ENCODE data around the gene LYRM7. TPM values are rescaled to one million over a fixed set of nuclear protein-coding genes. Genes with fewer than 3 reads are reported as not detected.

LYRM7 gene
- total and polyA plus RNA-seq, 4 experiments from 2014 or later: 7.0 to 18.4 (median 14.1) TPM

DNA sequence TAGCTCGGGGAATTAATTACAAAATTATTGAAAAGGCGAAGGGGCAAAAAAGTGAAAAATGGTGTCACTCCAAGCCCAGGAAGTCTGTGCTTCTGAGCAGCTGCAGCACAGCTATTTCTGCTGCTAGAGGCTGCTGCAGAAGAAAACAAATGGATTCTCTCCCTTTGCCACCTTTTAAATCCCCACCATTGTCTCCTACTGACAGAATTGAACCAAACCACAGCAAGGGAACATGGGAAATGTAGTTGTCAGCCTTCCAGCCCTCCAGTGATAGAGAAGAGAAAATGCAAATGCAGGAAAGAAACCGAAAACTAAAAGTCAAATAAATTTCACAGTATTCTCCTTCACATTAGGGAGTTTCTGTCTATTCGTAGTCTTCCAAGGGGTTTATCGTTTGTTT lies 59.7 kb downstream of the LYRM7 start:
- ChIA-PET CTCF (ENCODE audit: partially characterized antibody) (no interaction called here), POLR2A (ENCODE audit: partially characterized antibody) (no interaction called here)
- H3K9me3 ChIP-seq (ENCODE audit: control insufficient read depth in 1 of 2, low read length in 2 of 2): no peaks in the 10 kb centered on the region
- H3K4me1 ChIP-seq (ENCODE audit: insufficient read depth, low read length): peaks cover 3% of the 10 kb centered on the region
- no peak for DNase-seq
- Mint-ChIP-seq H3K4me3 (no peak overlapping the region), H3K36me3 (no peaks in the 10 kb centered on the region), H3K4me1 (peaks cover 4 to 7% (median 5%) of the 10 kb centered on the region in 4 donors), H3K9me3 (no peaks in the 10 kb centered on the region), H3K27me3 (no peaks in the 10 kb centered on the region), H3K27ac (peak overlapping the region in 1 of 7 donors; percentile 78)
- no peak overlapping the region for H3K4me3 ChIP-seq (ENCODE audit: low read length in 2 of 2)
- H3K36me3 ChIP-seq (ENCODE audit: insufficient read depth, low read length): no peaks in the 10 kb centered on the region
- intact Hi-C loops (cut with micrococcal nuclease): no loop called here
- no peaks in the 10 kb centered on the region for H3K27me3 ChIP-seq (ENCODE audit: insufficient read depth, low read length)
- no peak overlapping the region for H3K27ac ChIP-seq (ENCODE audit: low read depth, low read length)

DNA sequence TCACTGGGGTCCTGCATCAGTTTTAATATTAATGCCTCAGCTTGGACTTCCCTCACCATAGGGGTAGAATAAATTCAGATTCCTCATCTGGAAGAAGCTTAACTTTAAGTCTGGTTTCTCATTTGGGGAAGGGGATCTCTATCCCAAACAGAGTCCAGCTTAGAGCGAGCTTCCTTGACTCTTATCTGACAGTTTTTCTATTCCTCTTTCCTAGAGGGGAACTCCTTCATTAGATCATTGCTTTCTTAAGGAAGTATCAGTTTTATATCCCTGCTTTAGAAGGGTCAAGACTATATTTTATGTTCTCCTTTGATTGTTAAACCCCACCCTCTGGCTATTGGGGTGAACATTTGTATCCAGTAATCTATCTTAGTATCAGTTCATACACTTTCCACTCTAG lies 68.9 kb downstream of the LYRM7 start:
- ChIA-PET POLR2A (ENCODE audit: partially characterized antibody) (no interaction called here), CTCF (ENCODE audit: partially characterized antibody) (interaction anchor here (0.6 kb wide), 1 partner anchor 55 kb away, joined by 3 read pairs; no protein-coding TSS in a partner anchor)
- Histone ChIP-seq H3K36me3 (ENCODE audit: insufficient read depth, low read length) (no peaks in the 10 kb centered on the region), H3K4me3 (ENCODE audit: low read length in 2 of 2) (no peak overlapping the region), H3K27me3 (ENCODE audit: insufficient read depth, low read length) (no peaks in the 10 kb centered on the region), H3K27ac (ENCODE audit: low read depth, low read length) (no peak overlapping the region), H3K9me3 (ENCODE audit: control insufficient read depth in 1 of 2, low read length in 2 of 2) (no peaks in the 10 kb centered on the region), H3K4me1 (ENCODE audit: insufficient read depth, low read length) (no peaks in the 10 kb centered on the region)
- H3K27ac Mint-ChIP-seq: no peak overlapping the region
- intact Hi-C loops (cut with micrococcal nuclease): no loop called here
- H3K27me3 Mint-ChIP-seq: no peaks in the 10 kb centered on the region
- H3K9me3 Mint-ChIP-seq: peaks cover 0 to 1% (median 0%) of the 10 kb centered on the region in 8 donors
- H3K36me3 Mint-ChIP-seq: peaks cover 0 to 4% of the 10 kb centered on the region in 2 donors
- no peak overlapping the region for H3K4me3 Mint-ChIP-seq
- no peak for DNase-seq
- H3K4me1 Mint-ChIP-seq: no peaks in the 10 kb centered on the region

DNA sequence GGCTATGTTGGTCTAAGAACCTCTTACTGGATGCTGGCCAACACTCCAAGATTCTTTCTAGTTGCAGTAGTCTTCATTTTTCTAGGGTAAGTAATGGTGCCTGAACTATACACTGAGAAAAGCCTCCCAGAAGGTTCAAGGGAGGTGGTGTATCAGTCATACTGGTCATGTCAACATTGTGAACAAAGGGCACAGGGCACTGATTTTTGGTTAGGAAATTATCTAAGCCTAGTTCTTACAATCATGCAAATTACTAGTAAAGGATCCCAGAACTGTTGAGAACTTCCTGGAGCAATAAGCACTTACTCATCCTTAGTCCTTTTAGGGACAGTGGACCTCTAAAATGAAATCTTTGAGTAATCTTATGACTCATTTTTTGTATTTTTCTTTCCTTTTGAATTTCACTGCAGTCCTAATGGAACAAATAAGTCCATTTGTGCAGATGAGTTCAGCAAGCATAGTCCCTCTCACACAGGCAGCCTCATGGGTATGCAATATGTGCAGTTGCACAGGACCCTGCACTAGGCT lies 72.0 kb downstream of the LYRM7 start:
- no peak overlapping the region for H3K27ac Mint-ChIP-seq
- ChIA-PET POLR2A (ENCODE audit: partially characterized antibody) (no interaction called here), CTCF (ENCODE audit: partially characterized antibody) (no interaction called here)
- H3K27me3 Mint-ChIP-seq: no peaks in the 10 kb centered on the region
- H3K4me1 Mint-ChIP-seq: no peaks in the 10 kb centered on the region
- H3K9me3 ChIP-seq (ENCODE audit: control insufficient read depth in 1 of 2, low read length in 2 of 2): no peaks in the 10 kb centered on the region
- H3K36me3 ChIP-seq (ENCODE audit: insufficient read depth, low read length): no peaks in the 10 kb centered on the region
- no peaks in the 10 kb centered on the region for H3K27me3 ChIP-seq (ENCODE audit: insufficient read depth, low read length)
- no peak overlapping the region for H3K4me3 ChIP-seq (ENCODE audit: low read length in 2 of 2)
- H3K4me3 Mint-ChIP-seq: no peak overlapping the region
- no peaks in the 10 kb centered on the region for H3K4me1 ChIP-seq (ENCODE audit: insufficient read depth, low read length)
- peaks cover 0 to 18% (median 10%) of the 10 kb centered on the region in 8 donors for H3K9me3 Mint-ChIP-seq
- H3K36me3 Mint-ChIP-seq: peaks cover 0 to 8% of the 10 kb centered on the region in 2 donors
- H3K27ac ChIP-seq (ENCODE audit: low read depth, low read length): no peak overlapping the region
- DNase-seq: no peak
- intact Hi-C loops (cut with micrococcal nuclease): no loop called here

DNA sequence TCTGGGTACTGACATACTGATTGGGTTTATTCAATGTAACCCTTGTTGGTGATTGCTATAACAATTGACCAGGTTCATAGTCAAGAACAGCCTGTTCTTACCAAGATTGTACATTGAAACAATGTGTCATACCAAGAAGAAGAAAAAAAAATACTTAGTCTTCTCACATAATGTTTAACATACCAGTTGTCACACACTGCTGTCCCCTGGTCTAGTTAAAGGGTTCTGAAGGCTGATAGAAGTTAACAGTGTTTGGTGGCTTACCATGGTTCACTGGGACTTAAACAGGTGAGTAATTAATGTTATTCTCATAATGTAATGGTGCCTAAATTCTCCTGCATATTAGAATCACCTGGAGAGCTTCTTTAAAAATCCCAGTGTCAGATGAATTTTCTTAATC lies 74.6 kb downstream of the LYRM7 start:
- CTCF ChIA-PET (ENCODE audit: partially characterized antibody): no interaction called here
- no peaks in the 10 kb centered on the region for H3K36me3 ChIP-seq (ENCODE audit: insufficient read depth, low read length)
- peaks cover 10 to 15% (median 11%) of the 10 kb centered on the region in 4 donors for H3K4me1 Mint-ChIP-seq
- no peak overlapping the region for H3K27ac ChIP-seq (ENCODE audit: low read depth, low read length)
- H3K4me3 ChIP-seq (ENCODE audit: low read length in 2 of 2): no peak overlapping the region
- intact Hi-C loops (cut with micrococcal nuclease): no loop called here
- H3K4me3 Mint-ChIP-seq: no peak overlapping the region
- no peaks in the 10 kb centered on the region for H3K9me3 ChIP-seq (ENCODE audit: control insufficient read depth in 1 of 2, low read length in 2 of 2)
- POLR2A ChIA-PET (ENCODE audit: partially characterized antibody): interaction anchor here (0.9 to 1.1 kb wide), 2 partner anchors 45 to 82 kb away, joined by 3 to 4 read pairs; no protein-coding TSS in a partner anchor
- H3K27me3 ChIP-seq (ENCODE audit: insufficient read depth, low read length): no peaks in the 10 kb centered on the region
- H3K27ac Mint-ChIP-seq: peak overlapping the region in 1 of 7 donors; percentile 64
- DNase-seq: no peak
- peaks cover 0 to 8% of the 10 kb centered on the region in 2 donors for H3K36me3 Mint-ChIP-seq
- H3K27me3 Mint-ChIP-seq: no peaks in the 10 kb centered on the region
- peaks cover 11% of the 10 kb centered on the region for H3K4me1 ChIP-seq (ENCODE audit: insufficient read depth, low read length)
- H3K9me3 Mint-ChIP-seq: peaks cover 0 to 18% (median 11%) of the 10 kb centered on the region in 8 donors

DNA sequence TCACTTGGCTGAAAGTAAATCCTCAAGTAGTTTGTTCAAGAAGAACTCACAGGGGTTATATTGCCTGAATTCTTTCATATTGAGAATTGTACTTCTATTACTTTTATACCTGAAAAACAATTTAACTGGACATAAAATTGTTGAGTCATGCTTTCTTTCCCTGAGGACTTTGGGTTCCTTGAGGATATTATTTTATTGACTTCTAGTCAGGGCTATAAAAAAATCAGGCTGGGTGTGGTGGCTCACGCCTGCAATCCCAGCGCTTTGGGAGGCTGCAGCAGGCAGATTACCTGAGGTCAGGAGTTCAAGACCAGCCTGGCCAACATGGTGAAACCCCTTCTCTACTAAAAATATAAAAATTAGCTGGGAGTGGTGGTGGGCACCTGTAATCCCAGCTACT lies 75.2 kb downstream of the LYRM7 start:
- ChIA-PET CTCF (ENCODE audit: partially characterized antibody) (no interaction called here), POLR2A (ENCODE audit: partially characterized antibody) (interaction anchor here (0.9 kb wide), 2 partner anchors 44 to 78 kb away, joined by 4 read pairs; no protein-coding TSS in a partner anchor)
- Histone ChIP-seq H3K4me1 (ENCODE audit: insufficient read depth, low read length) (peaks cover 16% of the 10 kb centered on the region), H3K9me3 (ENCODE audit: control insufficient read depth in 1 of 2, low read length in 2 of 2) (no peaks in the 10 kb centered on the region), H3K27me3 (ENCODE audit: insufficient read depth, low read length) (no peaks in the 10 kb centered on the region), H3K27ac (ENCODE audit: low read depth, low read length) (no peak overlapping the region), H3K4me3 (ENCODE audit: low read length in 2 of 2) (no peak overlapping the region), H3K36me3 (ENCODE audit: insufficient read depth, low read length) (no peaks in the 10 kb centered on the region)
- DNase-seq: no peak
- Mint-ChIP-seq H3K4me3 (no peak overlapping the region), H3K27ac (no peak overlapping the region), H3K4me1 (peaks cover 15 to 21% (median 17%) of the 10 kb centered on the region in 4 donors), H3K27me3 (no peaks in the 10 kb centered on the region), H3K36me3 (peaks cover 0 to 8% of the 10 kb centered on the region in 2 donors), H3K9me3 (peaks cover 0 to 18% (median 11%) of the 10 kb centered on the region in 8 donors)
- intact Hi-C loops (cut with micrococcal nuclease): no loop called here

DNA sequence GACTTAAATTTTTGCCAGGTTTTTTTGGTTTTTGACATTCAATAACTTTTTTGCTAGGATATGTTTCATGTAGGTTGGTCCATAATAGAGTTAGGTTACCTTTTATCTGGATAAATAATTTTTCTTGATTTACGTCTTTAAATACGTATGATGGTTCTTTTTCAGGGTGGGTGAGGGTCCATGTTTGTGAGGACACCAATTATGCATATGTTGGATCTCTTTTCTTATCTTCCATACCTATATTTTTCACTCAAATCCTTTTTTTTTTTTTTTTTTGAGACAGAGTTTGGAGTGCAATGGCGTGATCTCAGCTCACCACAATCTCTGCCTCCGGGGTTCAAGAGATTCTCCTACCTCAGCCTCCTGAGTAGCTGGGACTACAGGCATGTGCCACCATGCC lies 75.8 kb downstream of the LYRM7 start:
- Mint-ChIP-seq H3K27ac (no peak overlapping the region), H3K9me3 (peaks cover 0 to 18% (median 11%) of the 10 kb centered on the region in 8 donors), H3K27me3 (no peaks in the 10 kb centered on the region), H3K4me3 (no peak overlapping the region), H3K36me3 (peaks cover 0 to 6% of the 10 kb centered on the region in 2 donors), H3K4me1 (peaks cover 20 to 27% (median 21%) of the 10 kb centered on the region in 4 donors)
- ChIA-PET CTCF (ENCODE audit: partially characterized antibody) (no interaction called here), POLR2A (ENCODE audit: partially characterized antibody) (interaction anchor here (0.9 to 1.2 kb wide), 3 partner anchors 43 to 132 kb away, joined by 4 read pairs; no protein-coding TSS in a partner anchor)
- Histone ChIP-seq H3K4me1 (ENCODE audit: insufficient read depth, low read length) (peaks cover 21% of the 10 kb centered on the region), H3K27ac (ENCODE audit: low read depth, low read length) (no peak overlapping the region), H3K9me3 (ENCODE audit: control insufficient read depth in 1 of 2, low read length in 2 of 2) (no peaks in the 10 kb centered on the region), H3K4me3 (ENCODE audit: low read length in 2 of 2) (no peak overlapping the region), H3K27me3 (ENCODE audit: insufficient read depth, low read length) (no peaks in the 10 kb centered on the region), H3K36me3 (ENCODE audit: insufficient read depth, low read length) (no peaks in the 10 kb centered on the region)
- intact Hi-C loops (cut with micrococcal nuclease): no loop called here
- DNase-seq: no peak

DNA sequence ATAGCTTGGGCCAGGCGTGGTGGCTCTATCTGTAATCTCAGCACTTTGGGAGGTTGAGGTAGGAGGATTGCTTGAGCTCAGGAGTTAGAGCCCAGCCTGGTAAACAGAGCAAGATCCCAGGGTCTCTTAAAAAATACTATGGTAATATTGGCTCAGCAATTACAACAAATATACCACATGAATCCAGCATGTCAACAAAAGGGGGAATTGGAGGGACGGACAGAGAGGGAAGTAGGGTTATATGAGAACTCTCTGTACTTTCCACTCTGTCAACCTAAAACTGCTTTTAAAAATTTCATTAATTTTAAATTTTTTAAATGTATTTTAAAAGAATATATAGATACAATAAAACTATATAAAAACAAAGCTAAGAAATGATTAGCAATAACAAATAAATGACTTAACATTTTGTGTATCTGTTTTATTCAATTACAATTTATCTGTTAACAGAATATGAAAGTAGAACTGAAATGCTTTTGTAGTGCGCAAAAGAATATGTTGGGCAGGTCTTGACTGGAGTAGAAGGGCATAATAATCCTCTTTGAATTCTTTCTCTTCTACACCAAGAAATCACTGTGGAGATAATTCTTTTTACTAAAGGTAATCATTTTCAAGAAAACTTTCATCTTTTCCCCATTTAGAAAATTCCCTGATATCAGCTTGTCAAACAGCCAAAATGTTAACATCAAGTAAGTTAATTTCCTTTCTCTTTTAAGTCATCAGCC lies 80.2 kb downstream of the LYRM7 start:
- no peak for DNase-seq
- peak overlapping the region; percentile 92 to 99 (median 97) for H3K27ac Mint-ChIP-seq
- Histone ChIP-seq H3K27me3 (ENCODE audit: insufficient read depth, low read length) (no peaks in the 10 kb centered on the region), H3K9me3 (ENCODE audit: control insufficient read depth in 1 of 2, low read length in 2 of 2) (no peaks in the 10 kb centered on the region), H3K36me3 (ENCODE audit: insufficient read depth, low read length) (peaks cover under 1% of the 10 kb centered on the region), H3K4me3 (ENCODE audit: low read length in 2 of 2) (peak overlapping the region in 1 of 2 donors; percentile 8), H3K27ac (ENCODE audit: low read depth, low read length) (peak overlapping the region; percentile 79), H3K4me1 (ENCODE audit: insufficient read depth, low read length) (peaks cover 41% of the 10 kb centered on the region)
- peak overlapping the region; percentile 72 to 98 (median 96) for H3K4me3 Mint-ChIP-seq
- H3K27me3 Mint-ChIP-seq: no peaks in the 10 kb centered on the region
- ChIA-PET POLR2A (ENCODE audit: partially characterized antibody) (interaction anchor here (0.9 to 20.3 kb wide), 9 partner anchors 8 to 130 kb away, joined by 3 to 1078 read pairs (median 7); partner anchors contain the start of genes CDC42SE2 and HINT1), CTCF (ENCODE audit: partially characterized antibody) (interaction anchor here (0.6 to 3.2 kb wide), 11 partner anchors 13 to 163 kb away, joined by 3 to 49 read pairs (median 4); partner anchors contain the start of genes CDC42SE2 and HINT1)
- peaks cover 3 to 9% of the 10 kb centered on the region in 2 donors for H3K36me3 Mint-ChIP-seq
- intact Hi-C loops (cut with micrococcal nuclease): no loop called here
- peaks cover 0 to 13% (median 6%) of the 10 kb centered on the region in 8 donors for H3K9me3 Mint-ChIP-seq
- H3K4me1 Mint-ChIP-seq: peaks cover 32 to 59% (median 38%) of the 10 kb centered on the region in 4 donors
